ENCODE data around the gene LRRC8E.

- TF ChIP-seq POLR2A (IDR thresholded peaks at IDR 0.05): no peak
- no peak for TF ChIP-seq CTCF (IDR thresholded peaks at IDR 0.05)
- no peak for TF ChIP-seq POLR2AphosphoS5 (IDR thresholded peaks at IDR 0.05)
- no peak for TF ChIP-seq EP300 (IDR thresholded peaks at IDR 0.05)
These were observed 54.7 kb downstream of the LRRC8E start for GRCh38 chr19:7942981-7943443.

Measured in sigmoid colon (tissue), 4 donors.